Measurements from ENCODE around the gene LCORL. TPM values are rescaled to one million over a fixed set of nuclear protein-coding genes. Genes with fewer than 3 reads are reported as not detected.
A peak's percentile ranks its signal among the peaks of the same experiment; 100 is the strongest.

LCORL gene
- total and polyA plus RNA-seq, 9 of the 15 experiments (the other 6 are each of a cell fraction or from before 2014, with no cell fraction given): 3.1 to 24.5 (median 11.1) TPM

DNA sequence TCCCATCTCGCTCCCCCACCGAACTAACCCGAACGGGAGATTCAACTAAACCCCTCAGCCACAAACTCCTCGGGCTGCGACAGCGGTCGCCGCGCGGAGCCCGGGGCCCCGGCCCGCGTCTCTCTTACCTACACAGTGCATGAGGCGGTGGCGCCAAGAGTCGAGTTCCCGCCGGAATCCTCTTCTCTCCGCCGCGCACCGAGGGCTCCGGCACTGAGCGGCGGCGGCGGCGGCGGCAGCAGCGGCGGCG lies 160 bp downstream of the LCORL start (continued):
- no peak for TF ChIP-seq TOE1 (IDR thresholded peaks at IDR 0.05; ENCODE audit: borderline replicate concordance)
- no peak for TF ChIP-seq TOE1 (CRISPR knock-in tag; IDR thresholded peaks at IDR 0.05; ENCODE audit: borderline replicate concordance, low read depth)
- TF ChIP-seq POLR2A (conservative IDR thresholded peaks at IDR 0.05): peak; percentile 56
- no peak for TF ChIP-seq ZNF79 (CRISPR knock-in tag; IDR thresholded peaks at IDR 0.05; ENCODE audit: low read depth)
- TF ChIP-seq, protein P1, sequence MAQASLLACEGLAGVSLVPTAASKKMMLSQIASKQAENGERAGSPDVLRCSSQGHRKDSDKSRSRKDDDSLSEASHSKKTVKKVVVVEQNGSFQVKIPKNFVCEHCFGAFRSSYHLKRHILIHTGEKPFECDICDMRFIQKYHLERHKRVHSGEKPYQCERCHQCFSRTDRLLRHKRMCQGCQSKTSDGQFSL (CRISPR knock-in tag; IDR thresholded peaks at IDR 0.05): peak; percentile 33; the same call in 1 of the 2 replicates
- TF ChIP-seq, protein P1 (tag; IDR thresholded peaks at IDR 0.05): no peak
- TF ChIP-seq SAP30 (IDR thresholded peaks at IDR 0.05; ENCODE audit: borderline replicate concordance, insufficient read depth, low read depth, low read length, poor library complexity, severe bottlenecking): peak; percentile 40
- TF ChIP-seq LEF1 (IDR thresholded peaks at IDR 0.05): no peak
- TF ChIP-seq HMGN3 (IDR thresholded peaks at IDR 0.05; ENCODE audit: borderline replicate concordance, extremely low read depth, insufficient read length, low read depth, low read length): no peak
- TF ChIP-seq, protein P2, sequence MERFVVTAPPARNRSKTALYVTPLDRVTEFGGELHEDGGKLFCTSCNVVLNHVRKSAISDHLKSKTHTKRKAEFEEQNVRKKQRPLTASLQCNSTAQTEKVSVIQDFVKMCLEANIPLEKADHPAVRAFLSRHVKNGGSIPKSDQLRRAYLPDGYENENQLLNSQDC (CRISPR knock-in tag; IDR thresholded peaks at IDR 0.05): peak; percentile 86; the same call in 1 of the 2 replicates
- TF ChIP-seq MTA3 (IDR thresholded peaks at IDR 0.05; ENCODE audit: borderline replicate concordance): peak; percentile 35; the same call in 1 of the 2 replicates
- 0 out of 4 replicates have a peak, but pooled peaks of 1 of the 2 experiments have one; percentile 39 for TF ChIP-seq NONO (IDR thresholded peaks at IDR 0.05; ENCODE audit: low read depth in 2 of 2, low read length in 1 of 2)
- no peak for TF ChIP-seq GABPB2 (CRISPR knock-in tag; conservative IDR thresholded peaks at IDR 0.05)
- TF ChIP-seq, protein P3, sequence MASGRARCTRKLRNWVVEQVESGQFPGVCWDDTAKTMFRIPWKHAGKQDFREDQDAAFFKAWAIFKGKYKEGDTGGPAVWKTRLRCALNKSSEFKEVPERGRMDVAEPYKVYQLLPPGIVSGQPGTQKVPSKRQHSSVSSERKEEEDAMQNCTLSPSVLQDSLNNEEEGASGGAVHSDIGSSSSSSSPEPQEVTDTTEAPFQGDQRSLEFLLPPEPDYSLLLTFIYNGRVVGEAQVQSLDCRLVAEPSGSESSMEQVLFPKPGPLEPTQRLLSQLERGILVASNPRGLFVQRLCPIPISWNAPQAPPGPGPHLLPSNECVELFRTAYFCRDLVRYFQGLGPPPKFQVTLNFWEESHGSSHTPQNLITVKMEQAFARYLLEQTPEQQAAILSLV (tag; IDR thresholded peaks at IDR 0.05): no peak
- TF ChIP-seq ASH1L (IDR thresholded peaks at IDR 0.05; ENCODE audit: borderline replicate concordance, low read depth, partially characterized antibody): no peak
- peak; percentile 40 for TF ChIP-seq U2AF1 (optimal IDR thresholded peaks at IDR 0.05; ENCODE audit: low read depth, low read length)
- TF ChIP-seq HDAC1 (IDR thresholded peaks at IDR 0.05): 0 out of 4 replicates have a peak, but pooled peaks of 1 of the 2 experiments have one; percentile 9
- TF ChIP-seq SMARCA5 (IDR thresholded peaks at IDR 0.05): no peak
- no peak for TF ChIP-seq FOXK1 (CRISPR knock-in tag; IDR thresholded peaks at IDR 0.05; ENCODE audit: borderline replicate concordance)
- 0 out of 2 replicates have a peak, but pooled peaks have one; percentile 13 for TF ChIP-seq SMAD4 (CRISPR knock-in tag; conservative IDR thresholded peaks at IDR 0.05)
- TF ChIP-seq MEIS2 (IDR thresholded peaks at IDR 0.05; ENCODE audit: partially characterized antibody): no peak
- no peak for TF ChIP-seq CHCHD3 (CRISPR knock-in tag; IDR thresholded peaks at IDR 0.05)
- TF ChIP-seq SIN3B (IDR thresholded peaks at IDR 0.05; ENCODE audit: low read depth): 0 out of 2 replicates have a peak, but pooled peaks have one; percentile 6
- TF ChIP-seq, protein P4, sequence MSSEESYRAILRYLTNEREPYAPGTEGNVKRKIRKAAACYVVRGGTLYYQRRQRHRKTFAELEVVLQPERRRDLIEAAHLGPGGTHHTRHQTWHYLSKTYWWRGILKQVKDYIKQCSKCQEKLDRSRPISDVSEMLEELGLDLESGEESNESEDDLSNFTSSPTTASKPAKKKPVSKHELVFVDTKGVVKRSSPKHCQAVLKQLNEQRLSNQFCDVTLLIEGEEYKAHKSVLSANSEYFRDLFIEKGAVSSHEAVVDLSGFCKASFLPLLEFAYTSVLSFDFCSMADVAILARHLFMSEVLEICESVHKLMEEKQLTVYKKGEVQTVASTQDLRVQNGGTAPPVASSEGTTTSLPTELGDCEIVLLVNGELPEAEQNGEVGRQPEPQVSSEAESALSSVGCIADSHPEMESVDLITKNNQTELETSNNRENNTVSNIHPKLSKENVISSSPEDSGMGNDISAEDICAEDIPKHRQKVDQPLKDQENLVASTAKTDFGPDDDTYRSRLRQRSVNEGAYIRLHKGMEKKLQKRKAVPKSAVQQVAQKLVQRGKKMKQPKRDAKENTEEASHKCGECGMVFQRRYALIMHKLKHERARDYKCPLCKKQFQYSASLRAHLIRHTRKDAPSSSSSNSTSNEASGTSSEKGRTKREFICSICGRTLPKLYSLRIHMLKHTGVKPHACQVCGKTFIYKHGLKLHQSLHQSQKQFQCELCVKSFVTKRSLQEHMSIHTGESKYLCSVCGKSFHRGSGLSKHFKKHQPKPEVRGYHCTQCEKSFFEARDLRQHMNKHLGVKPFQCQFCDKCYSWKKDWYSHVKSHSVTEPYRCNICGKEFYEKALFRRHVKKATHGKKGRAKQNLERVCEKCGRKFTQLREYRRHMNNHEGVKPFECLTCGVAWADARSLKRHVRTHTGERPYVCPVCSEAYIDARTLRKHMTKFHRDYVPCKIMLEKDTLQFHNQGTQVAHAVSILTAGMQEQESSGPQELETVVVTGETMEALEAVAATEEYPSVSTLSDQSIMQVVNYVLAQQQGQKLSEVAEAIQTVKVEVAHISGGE (CRISPR knock-in tag; IDR thresholded peaks at IDR 0.05): no peak

All from K562 (cell line).